Activated T-helper 1 cell treated with anti-CD3 and anti-CD28 coated beads, Interleukin-2, amount 50 U/mL, for 16 hours (primary cell): ENCODE results near the gene KLF6.

Source experiments
- DNase-seq, 2 donors: peaks; one replicate each; pipeline ENCODE4 v3.0.0-alpha.2; 2020; ENCODE audit warnings: low read depth in 1 of 2, low spot score in 1 of 2

KLF6 gene

DNA sequence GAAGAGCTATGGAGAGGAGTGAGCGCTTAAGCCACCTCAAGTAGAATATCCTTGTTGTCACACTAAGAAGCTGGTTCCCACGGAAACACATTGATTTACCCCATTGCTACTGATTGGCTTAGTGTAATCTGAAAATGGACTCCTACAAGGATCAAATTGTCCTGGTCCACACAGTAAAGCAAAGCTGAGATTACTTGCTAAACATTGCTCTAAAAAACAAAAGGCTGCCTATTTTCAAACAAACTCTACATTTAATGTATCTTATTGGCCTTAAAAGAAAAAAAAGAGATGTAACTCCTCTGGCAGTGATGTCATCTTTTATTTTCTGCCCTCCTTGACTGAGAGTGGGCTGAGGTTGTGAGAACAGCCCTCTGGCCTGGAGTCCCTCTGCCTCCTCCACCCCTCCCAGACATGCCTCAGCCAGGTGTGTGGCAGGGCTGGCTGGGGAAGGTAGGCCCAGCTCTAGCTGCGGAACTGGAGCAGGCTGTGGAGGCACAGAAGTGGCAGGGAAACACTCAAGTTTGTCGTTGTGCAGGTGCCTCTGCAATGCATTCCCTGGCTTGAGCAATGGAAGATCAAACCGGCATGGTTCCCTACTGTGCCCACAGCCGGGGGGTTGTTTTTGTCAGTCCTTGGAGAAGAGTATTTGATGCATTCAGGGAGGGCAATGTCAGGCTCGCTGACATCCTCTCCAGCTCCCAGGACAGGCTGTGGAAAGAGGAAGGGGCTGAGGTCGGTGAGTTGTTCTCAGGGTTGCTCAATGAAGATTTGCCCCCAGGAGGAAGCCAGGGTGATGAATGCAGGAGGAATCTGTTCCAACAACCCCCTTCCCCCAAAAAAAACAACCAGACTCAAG lies 9.1 kb downstream of the KLF6 start:
- no peak for DNase-seq

DNA sequence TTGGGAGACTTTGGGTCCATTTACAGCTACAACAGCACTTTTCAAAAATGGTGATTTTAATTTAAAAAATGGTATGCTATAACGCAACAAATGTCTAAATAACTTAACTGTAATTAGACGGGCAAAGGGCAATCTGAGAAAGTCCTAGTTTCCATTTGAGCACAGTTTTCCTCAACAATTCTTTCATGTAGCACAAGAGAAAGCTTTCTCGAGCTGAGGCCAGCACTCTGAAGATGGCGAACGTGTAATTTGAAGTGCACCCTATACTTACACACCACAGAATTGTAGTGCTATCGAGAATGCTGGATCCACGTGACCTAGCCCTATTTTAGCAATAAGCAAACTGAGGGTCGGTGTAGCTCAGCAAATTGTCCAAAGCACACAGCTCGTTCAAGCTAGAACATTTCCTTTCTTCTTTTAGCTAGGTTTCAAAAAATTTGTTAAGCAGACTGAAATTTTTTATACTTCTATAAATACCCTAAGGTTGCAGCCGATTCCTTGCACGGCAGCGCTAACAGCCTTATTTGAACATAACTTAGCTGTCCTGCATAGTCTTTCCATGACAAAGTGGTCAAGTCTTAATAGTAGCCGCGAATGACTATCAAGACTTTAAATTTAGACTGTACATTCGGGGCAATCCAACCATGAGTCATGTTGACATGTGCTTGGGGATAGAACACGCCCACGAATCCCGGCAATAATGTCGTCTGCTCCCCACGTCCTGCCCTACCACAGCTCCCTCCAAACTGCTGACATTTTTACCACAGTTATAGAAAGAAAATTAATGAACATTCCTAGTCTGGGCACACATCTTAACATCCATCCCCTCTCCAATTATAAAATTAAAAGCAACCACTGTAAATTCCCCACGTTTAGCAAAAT lies 10.0 kb downstream of the KLF6 start:
- DNase-seq = no peak

DNA sequence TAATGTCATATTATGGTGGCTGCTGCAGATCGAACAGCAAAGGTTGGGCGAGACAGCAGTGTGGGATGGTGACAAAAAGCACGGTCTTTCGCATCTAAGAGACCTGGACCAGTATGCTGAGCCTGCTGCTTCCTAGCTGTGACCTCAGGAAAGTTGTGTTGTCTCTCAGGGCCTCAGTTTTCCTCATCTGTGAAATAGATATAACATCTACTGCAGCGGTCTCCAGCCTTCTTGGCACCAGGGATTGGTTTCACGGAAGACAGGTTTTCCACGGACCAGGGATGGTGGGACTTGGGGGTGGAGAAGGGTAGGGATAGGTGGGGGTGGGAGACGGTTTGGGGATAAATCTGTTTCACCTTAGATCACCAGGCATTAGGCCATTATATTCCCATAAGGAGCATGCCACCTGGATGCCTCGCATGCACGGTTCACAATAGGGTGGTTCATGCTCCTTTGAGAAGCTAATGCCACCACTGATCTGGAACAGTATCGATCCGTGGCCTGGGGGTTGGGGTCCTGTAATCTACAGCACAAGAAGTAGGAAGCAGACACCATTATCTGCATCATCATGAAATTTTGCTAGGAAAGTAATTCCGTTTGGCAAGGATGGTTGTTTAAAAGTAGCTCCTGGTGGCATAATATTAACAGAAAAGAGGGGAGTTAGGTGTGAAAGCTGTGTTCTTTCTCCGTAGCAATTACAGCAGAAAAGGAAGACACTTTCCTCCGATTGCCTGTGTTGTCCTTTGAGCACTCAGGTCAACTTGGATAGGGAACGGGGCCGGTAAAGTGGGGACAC lies 10.8 kb downstream of the KLF6 start:
- DNase-seq = no peak

DNA sequence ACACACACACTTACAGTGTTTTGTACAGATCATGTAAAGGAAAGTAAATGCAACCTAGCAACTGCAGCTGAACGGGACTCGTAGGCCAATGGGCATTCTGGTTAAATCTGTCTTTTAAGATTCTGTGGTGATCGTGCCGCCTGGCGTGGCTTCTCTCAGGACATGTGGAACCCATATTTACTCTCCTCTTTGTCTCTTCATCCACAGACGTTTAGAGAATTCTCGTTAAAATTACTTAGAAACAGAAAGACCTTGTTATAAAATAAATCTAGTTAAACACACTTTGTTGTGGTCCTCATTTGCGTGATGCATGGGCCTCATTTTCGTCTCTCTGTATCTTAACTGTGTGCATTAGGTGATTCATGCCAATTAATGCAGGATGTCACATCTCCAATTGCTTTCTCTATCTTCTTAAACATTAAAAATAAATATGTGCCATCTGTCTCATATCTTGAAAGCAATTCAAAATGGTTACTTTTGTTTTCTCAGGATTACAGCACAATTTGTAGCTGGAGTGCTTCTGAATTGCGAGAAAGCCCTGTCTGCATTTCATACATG lies 11.5 kb downstream of the KLF6 start:
- DNase-seq = no peak

DNA sequence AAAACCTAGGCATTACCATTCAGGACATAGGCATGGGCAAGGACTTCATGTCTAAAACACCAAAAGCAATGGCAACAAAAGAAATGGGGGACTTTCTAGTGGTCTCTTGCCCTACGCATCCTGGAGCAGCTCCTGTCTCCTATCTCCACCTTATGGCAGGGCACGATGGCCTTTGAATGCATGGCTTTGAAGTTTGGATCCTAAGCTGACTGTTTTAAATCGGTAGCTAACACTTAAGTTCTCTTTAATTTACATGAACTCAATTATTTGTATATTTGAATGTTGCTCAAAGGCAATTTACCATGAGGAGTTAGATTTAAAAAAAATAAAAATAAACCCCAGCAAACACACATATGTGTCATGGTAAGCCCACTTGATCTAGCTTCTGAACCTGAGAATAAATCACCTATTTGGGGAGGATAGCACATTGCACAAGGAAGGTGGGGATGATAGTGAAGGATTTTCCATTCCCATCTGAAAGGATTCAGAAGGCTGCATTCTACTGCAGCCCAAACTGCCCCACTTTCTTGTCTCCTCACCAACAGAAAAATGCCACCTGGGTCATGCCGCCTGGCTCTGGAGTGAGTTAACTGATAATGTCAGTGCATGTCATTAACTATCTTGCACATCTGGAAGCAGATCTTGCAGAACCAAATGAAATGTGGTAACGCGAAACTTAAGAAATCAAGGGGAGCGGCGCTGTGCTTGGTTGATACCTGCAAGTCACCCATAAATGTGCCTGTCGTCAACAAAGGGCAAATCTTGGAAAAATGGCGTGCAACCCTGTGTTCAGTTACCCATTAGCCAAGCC lies 12.4 kb downstream of the KLF6 start:
- DNase-seq = no peak

DNA sequence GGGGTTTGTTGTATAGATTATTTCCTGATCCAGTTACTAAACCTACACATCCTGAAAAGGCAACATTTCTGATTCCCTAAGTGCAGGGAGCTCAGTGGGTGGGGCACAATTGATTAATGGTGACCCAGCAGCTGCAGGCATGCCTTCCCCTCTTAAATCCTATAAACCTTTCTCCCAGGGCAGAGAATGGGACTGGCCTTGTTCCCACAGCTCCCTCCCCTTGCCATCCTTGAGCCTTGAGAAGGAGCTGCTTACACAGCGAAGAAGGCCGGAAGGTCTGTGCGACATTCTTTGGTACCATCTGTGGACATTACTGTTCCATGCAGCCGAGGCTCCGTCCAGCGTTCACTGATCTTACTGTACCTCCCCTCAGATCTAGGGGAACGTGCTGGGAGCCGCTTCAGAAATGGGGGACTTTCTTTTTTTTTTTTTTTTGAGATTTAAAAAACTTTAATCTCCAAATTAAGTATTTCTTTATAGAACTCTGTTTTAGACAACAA lies 14.3 kb downstream of the KLF6 start:
- no peak for DNase-seq

DNA sequence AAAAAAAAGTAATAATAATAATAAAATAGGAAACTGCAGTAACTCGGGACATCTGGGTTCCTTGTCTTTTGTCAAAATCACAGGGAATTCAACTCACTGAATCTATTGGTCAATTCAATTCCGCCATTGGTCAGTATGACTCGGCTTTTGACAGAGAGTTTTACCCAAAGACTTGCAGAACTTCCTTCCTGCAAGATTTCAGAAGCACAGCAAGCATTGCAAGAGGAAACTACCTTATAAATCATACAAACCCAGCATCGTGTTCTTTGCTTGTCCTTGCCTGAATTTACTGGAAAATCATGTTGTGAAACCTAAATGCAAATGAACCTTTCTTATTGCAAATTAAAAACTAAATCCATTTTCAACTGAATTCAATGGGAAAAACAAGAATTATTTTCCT lies 15.5 kb downstream of the KLF6 start:
- DNase-seq = no peak

DNA sequence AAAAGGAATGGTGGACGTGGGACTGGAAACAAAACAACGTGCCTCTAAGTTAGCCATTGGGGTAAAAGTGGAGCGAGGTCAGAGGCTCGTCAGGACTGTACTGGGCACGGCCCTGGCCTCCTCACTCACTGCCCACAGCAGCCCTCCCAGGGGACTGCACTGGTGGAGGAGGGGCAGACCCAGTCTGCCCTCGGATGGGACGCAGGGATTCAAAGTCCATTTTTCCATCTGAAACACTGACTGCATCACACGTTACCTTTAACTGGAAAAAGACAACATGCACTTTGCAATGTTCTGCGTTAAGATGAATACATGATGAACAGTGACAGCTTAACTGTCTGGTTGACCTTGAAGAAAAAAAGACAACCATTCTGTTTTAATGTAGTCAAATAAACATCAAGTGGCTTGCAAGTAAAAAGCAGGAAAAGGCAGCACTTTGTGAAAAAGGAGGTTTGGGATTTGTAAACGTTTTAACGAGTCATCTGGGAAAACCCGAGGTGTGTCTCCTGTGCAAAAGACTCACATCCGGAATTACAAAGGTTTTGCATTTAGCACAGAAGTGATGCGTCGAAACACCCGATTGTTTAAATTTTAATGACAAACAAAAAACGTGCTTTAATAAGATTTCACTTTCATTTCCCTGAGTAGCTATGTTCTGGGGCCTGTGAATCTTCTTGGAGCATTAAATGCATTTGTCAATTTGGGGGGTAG lies 18.8 kb downstream of the KLF6 start:
- no peak for DNase-seq

DNA sequence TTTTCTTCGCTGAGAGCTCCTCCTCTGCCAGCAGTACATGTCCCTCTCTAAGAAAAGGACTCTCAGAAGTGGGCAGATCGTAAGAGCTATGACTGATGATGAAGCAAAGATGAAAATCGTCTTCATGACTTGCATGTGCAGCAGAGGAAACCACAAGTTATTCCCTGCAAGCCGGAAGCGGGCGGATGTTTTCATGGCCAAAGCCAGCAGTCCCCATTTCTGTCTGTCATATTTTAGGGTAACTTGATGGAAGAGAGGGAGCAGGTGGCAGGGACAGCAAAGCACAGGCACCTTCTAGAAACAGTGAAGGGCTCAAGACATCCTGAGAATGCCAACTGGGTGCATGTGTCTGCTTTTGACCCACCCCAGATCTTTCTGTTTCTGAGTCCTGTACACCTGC lies 19.9 kb downstream of the KLF6 start:
- no peak for DNase-seq

DNA sequence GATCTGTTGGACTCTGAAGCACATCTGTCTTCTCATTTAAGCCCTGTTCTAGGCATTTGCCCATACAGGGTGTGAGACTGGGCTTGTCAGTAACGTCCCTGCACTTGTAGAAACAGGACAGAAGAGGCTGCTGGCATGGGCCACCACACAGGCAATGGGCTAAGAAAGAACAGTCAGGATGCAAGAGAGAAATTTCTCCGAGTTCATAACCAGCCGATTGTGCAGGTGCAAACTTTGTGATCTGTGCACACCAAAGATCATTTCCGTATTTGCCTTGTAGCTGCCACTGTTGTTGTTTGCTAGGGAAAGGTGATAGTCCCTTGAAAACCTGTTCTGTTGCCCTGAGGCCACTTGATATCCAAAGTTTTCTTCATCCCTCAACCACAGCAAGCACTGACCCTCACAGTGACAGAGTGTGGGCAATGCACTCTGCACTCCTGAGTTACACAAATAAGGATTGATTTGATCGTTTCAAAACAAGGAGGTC lies 20.3 kb downstream of the KLF6 start:
- no peak for DNase-seq

DNA sequence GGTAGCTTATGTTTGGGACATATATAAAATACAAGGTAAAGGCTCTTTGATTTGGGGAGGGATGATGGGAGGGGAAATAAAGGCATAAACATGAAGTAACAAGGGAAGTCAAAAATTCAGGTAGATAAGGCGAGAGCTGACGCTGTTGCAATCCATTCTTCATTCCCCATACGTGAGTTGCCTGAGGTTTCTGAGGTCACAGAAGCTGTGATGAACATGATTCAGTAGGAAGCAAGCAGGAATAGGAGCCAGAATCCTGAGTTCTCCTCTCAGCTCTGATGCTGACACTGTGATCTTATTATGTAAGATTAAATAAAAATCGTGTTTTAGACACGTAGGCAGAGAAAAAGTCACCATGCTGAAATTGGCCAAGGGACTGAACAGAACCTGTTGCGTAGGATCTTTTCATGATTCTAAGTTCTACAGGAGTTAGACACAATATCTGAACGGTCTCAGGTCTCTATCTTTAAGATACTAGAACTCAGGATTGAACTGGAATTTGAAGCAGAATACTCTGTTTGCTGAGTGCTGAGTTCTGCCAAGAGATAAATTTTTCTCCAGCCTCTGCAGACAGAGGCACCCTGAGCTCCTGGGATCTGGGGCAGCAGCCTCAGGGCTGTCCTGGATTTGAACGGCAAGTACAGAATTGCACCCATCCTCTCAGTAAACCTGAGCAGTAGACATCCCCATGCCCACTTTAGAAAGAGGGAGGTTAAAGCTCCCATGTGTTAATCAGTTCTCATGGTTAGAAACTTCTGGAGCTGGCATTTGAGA lies 21.0 kb downstream of the KLF6 start:
- no peak for DNase-seq

DNA sequence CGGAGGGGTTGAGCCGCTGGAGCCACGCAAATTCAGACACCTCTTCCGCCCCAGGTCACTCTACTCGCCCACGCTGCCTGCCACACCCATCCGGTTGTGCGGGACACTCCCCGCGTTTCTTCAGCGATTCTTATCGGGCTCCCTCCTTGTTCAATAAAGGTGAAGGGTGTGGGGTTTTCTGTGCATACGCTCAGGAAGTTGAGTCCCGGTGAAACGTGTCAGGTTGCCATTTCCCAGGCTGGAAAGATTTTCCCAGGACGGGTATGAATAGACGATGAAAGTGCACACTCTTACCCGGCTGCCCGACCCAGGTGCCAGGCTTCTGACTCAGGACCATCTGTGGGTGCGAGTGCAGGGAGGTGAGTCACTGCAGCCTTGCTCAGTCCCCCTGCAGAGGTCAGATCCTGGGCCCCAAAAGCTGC lies 22.0 kb downstream of the KLF6 start:
- no peak for DNase-seq

DNA sequence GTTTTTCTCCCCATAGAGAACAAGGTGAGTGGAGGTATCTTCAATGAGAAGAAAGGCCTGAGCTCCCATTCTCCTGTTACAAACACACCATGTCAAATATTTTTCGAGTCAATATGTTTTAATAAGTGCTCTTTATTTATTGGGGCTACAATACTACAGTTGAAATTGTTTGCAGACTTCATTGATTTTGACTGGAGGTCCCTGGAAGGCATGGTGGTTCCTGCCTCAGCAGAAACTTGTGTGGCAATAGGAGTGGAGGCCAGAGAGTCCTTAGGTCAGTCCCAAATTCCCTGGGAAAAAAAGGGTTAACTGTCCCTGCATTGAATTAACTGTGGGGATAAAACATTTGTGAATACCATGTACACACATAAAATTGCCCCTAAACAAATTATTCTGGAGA lies 22.7 kb downstream of the KLF6 start:
- DNase-seq = no peak

DNA sequence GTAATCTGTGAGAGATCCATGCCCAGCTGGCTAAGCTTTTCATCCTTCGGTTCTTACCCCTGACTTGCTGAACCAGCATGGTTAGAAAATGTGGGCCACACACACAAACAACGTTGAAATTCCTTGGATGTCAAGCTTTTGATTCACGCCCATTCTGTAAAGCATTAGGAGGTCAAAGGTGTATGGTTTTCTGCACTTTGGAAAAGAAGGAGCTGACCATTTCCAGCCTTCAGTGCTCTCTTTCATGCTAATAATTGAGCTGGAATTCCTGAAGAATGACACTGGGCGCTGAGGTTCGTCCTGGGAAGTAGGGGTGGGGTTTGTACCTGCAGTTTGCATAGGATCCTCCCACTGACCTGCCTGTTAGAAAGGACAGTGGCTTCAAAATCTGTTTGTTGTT lies 23.1 kb downstream of the KLF6 start:
- no peak for DNase-seq

DNA sequence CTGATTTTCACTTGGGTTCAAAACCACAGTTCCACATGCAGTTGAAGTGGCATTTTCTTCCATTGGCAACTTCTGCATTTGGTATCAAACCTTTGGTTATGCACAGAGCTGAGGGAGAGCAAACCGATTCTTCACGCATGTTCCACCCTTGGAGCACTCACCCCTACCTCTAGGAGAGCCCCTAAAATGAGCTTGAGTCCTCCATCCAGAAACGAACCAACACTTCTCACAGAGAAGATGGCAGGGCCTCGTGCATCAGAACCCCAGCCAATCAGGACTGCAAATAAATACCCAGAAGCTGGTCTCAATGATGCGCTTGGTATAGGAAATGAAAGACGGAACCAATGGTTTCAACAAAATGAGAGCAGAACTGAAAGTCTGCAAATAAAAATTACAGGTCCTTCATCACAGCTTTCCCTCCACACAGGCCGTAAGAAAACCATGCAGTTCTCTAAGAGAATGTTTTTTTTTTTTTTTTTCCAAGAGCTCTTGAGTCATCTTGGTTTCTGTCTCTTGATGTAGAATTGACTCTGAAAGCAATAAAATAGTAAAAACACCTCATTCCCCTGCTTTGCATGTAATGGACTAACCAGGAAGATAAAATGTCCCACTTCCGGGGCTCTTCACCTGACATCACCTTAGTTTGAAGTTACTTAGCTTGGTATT lies 23.9 kb downstream of the KLF6 start:
- DNase-seq = no peak

DNA sequence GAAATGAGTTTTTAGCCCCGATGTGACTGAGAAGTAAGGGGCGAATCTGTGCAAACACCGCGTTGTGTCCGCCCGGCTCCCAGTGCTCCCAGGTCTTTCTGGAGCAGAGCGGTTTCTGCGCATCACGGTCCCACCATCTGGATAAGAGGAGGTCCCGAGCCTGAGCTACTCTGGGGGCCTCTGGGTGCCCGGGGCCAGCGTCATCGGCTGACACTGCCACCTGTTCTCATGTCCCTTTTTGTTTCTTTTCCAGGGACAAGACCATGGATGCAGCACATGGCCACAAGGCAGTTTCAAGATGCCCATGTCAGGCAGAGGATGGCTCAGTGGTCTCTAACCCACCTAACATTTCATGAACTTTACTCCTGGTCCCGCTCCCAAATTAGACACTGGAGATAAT lies 24.9 kb downstream of the KLF6 start:
- no peak for DNase-seq

DNA sequence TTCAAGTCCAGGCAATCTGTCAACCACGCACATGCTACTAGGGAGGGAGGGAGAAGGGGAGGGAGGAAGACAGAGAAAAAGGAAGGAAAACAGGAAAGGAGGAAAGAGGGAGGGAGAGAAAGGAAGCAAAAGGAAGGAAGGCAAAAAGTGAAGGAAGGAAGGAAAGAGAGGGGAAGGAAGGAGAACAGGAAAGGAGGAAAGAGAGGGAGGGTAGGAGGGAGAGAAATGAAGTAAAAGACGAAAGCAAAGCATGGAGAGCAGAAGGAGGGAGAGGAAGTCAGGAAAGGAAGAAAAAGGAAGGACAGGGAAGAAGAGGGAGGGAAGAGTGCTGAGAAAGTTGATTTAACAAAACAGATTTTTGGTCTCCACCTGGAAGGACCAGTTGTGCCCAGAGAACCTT lies 25.6 kb downstream of the KLF6 start:
- no peak for DNase-seq

DNA sequence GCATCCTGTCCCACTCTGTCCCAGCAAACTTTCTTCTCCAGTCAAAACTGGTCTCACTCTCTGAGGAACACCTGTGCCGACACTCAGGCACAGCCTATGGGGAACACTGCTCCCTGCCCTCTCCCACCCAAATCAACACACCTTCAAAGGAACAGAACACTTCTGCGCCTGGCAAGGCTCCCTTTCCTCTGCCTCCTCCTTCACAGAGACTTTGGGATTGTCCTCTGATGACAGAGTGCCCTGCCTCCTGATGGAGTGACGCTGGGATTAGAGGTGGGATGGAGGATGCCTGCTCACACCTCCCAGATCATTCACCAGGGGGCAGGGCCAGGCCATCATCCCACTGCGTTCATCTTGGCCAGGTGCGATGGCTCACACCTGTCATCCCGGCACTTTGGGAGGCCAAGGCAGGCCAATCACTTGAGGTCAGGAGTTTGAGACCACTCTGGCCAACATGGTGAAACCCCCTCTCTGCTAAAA lies 26.5 kb downstream of the KLF6 start:
- no peak for DNase-seq
